NCI-H1694 (cell line): ENCODE measurements around the gene CHST2.

Experiments used
- DNase-seq: peaks from one replicate; lab custom pipeline; 2025; lab: John Stamatoyannopoulos, UW

Gene CHST2

GRCh38 chr3:143167969-143168854, 48.6 kb downstream of the CHST2 start:
- DNase-seq, result no peak

GRCh38 chr3:143168855-143169192, 49.3 kb downstream of the CHST2 start:
- no peak for DNase-seq

- DNase-seq, result no peak
Observed at GRCh38 chr3:143170074-143170473, 50.5 kb downstream of the CHST2 start.

GRCh38 chr3:143170676-143171075, 51.1 kb downstream of the CHST2 start:
- DNase-seq, result no peak

GRCh38 chr3:143171141-143171980, 51.8 kb downstream of the CHST2 start:
- no peak for DNase-seq

- DNase-seq, result no peak
Observed at GRCh38 chr3:143172062-143172794, 52.7 kb downstream of the CHST2 start.

- DNase-seq, result no peak
Observed at GRCh38 chr3:143172795-143173145, 53.2 kb downstream of the CHST2 start.

- DNase-seq, result no peak
Observed at GRCh38 chr3:143173242-143173641, 53.7 kb downstream of the CHST2 start.
